NCI-H1436 treated with DMSO at 0.1 percent for 48 hours (cell line): ENCODE measurements around the gene INA.
A peak's percentile ranks its signal among the peaks of the same experiment; 100 is the strongest.

ENCODE experiments used
- DNase-seq: peaks from one replicate; lab custom pipeline; 2025; lab: John Stamatoyannopoulos, UW

Gene INA

DNA sequence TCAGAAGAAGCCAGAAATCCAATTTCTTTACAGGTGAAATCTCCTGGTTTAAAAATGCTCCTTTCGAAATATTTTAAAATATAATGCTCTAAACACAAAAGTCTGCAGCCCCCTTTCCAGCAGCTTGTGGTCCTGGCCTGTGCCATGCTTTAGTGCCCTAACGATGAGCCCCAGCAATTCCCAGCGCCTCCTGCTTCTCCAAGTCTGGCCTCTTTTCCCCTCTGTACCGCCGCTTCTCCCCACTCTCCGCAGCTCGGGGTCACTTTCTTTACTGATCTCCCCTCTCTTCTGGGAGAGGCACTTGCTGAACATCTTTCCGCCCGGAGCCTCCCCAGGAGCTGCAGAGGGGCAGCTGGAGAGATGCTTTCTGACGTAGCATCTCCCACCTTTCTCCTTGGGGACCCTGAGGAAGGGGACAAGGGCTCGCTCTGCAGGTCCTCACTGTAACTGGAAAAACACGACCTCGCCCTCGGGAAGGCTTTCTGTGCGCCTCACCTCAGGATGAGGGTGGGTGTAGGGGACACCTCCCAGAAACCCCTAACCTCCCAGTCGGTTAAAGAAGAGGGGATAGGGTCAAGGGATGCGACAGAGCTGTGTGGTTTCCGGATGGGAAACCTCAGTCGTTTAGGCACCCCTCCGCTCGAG, 565 bp upstream of the INA start:
- DNase-seq: no peak

DNA sequence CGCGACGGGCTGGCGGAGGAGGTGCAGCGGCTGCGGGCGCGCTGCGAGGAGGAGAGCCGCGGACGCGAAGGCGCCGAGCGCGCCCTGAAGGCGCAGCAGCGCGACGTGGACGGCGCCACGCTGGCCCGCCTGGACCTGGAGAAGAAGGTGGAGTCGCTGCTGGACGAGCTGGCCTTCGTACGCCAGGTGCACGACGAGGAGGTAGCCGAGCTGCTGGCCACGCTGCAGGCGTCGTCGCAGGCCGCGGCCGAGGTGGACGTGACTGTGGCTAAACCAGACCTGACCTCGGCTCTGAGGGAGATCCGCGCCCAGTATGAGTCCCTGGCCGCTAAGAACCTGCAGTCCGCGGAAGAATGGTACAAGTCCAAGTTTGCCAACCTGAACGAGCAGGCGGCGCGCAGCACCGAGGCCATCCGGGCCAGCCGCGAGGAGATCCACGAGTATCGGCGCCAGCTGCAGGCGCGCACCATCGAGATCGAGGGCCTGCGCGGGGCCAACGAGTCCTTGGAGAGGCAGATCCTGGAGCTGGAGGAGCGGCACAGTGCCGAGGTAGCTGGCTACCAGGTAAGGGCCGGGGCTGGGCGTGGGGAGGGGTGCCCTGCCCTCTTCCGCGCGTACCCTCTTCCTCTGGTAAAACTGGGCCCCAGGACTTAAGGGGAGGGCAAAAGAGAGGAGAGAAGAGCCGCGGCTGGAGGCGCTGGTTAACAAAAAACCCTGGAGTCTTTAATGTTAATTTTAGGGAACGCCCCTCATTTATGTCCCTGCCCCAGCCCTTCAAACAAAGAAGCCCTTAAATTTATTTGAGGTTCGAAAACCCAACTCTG, 987 bp downstream of the INA start:
- no peak for DNase-seq

DNA sequence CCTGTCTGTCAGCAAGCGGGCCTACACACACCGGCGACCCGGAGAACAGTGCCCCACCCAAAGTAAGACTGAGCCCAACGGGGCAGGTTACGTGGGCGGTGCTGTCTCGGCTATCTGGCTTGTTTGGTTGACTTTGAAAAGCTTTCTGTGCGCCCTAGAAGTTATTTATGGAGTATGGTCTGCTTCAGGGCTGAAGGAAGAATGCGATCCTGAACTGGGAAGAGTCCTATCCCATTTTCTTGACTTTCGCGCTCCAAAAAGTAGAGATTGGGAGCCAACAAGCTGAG, 1.5 kb downstream of the INA start:
- no peak for DNase-seq

DNA sequence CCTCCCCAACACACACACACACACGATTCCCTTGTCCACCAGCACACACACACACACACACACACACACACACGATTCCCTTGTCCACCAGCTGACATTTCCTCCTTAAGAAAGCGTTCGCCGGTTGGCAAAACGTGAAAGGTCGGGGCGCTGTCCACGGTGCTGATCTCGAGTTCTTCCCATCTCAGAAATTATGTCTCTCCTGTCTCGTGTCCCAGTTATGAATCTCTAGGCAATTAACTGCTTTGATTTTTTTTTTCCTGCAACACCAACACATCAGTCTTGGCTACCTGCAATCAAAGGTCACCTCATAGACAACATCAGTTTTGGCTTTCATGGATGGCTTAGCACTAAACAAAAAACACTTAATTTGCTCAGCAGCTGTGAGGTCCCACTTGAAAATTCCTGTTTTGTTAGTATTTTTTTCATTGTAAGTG, 1.9 kb downstream of the INA start:
- DNase-seq: no peak

DNA sequence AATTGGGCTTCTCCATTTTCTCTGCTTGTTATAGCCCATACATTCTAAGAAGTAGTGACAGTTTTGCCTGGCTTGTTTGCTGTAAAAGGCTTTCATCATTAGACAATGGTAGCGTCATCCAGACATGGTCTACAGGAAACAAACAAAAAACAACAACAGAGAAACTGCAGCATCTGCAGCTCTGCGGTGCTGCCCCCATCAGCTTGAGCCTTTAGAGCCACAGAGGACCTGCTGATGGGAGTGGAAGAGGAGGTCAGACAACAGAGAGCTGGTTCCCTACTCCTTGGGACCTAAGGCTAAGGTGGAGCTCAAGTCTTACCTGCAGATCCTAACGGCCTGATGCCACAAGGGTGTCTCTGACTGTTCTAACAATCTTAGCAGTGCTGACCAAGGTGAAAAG, 3.1 kb downstream of the INA start:
- DNase-seq: no peak

DNA sequence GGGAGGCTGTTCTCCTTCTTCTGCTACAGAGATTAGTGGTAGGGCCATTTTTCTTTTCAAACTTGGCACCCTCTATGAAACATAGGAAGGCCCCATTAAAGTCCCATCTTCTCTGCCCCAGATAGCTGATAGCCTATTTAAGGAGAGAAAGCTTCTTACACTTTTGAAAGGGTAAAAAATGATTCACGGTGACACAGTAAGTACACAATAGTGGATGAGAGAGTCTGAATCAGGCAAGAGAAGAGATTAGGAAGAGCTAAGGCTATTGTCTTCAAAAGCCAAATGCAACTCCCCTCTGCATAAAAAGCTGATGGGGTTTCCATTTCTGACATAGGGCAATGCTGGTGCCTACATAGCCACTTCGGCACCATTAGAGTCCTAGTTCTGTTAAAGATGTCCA, 3.6 kb downstream of the INA start:
- no peak for DNase-seq

DNA sequence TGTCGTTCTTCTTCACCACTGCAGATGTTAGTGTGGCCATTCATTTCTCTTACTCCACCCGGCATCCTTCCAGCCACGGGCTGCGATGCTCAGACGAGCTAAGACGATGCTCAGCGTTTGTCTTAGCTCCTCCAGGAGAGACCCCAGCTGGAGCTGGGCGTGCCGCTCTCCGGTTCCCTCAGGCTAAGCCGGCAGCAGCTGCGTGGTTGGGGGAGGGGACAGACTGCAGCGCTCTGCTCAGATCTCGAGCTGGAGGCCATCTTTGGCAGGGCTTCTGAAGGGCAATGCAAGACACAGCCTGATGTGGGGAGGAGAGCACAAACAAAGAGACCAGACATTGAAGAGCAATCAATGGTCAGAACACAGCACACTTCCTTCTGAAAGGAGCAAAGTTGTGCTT, 4.8 kb downstream of the INA start:
- DNase-seq: peak; percentile 30

DNA sequence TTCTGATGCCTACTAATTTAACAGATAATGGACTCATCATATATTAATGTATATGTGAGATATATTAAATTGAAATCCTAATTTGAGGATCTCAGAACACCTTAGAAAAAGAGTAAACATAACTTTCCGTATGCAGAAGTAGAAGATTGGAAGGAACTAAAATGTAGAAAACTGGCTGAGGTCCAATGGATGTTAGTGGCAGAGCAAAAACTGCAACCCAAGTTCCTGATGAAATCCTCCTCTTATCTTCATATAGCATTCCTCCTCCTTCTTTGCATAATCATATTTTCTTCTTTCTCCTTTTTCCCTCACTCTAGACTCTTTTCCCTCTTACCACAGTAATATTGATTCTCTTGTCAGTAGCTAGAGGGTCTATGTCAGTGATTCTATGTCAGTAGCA, 6.0 kb downstream of the INA start:
- DNase-seq: no peak

DNA sequence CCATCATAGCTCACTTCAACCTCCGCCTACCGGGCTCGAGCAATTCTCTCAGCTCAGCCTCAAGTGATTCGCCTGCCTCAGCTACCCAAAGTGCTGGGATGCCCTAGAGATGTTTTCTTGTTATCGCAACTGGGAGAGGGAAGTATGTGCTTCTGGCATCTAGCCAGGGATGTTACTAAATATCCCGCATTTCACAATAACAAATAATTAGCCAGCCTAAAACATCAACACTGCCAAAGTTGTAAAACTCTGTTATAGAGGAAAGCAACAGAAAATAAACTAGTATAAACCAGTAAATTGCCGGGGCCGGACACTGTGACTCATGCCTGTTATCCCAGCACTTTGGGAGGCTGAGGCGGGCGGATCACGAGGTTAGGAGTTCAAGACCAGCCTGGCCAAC, 7.2 kb downstream of the INA start:
- DNase-seq: no peak

DNA sequence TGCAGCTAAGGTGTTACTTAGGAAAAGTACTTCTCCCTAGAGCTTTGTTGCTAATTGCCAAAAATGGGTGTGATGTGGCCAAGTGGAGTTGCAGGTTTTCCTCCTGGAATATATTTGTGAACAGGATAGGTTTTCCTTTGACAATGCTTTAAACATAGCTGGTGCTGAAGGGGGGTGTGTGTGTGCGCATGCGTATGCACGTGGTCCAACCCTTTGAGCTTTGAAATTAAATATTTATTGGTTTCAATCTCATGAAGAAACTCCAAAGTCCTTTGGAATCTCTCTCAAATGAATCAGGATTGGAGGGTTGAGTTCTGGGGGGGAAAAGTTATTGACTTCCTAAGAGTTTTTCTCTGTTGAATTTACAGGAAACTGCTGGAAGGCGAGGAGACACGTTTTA, 11.1 kb downstream of the INA start:
- DNase-seq: no peak

DNA sequence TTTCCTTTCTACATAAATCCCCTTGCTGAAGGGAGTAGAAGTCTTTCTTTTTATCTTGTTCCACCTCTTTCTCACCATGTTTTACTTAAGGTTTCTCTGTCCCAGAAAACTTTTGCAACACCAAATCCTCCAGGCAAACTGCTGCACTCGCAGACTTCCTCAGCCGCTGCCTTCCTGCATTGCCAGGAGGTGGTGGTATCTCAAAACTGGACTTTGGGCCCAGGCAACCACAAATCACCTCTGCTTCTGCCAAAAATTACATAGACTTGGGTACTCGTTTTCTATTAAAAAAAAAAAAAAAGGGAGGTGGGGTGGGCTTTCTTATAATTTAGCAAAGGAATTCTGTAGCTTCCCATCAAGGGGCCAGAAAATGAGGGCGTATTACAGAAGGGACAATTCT, 14.7 kb downstream of the INA start:
- no peak for DNase-seq

DNA sequence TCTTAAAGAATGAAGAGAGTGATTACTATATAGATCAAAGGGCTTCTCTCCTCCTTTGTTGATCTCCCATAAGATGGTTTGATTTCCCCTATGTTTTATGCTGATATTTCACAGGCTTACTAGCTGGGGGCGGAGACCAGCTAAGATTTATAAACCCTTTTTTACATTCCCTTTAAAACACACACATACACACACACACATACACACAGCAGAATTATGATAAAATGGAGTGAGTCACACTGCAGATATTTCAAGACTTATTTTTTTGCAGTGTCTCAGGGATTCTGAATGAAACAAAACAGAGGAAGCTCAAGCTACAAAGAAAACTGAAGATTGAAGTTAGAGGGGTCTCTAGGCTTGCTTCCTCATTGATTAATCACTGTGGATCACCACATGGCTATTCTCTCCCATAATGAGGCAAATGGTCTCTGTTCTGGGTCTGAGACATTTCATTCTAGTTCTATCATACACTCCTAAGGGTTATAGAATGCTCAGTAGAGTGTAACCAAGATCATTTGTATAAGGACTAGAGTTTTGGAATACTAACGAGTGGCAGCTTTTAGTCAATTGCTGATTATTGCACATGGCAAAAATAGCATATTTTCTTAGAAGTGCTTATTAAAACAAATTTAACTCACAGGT, 18.6 kb downstream of the INA start:
- DNase-seq: no peak

DNA sequence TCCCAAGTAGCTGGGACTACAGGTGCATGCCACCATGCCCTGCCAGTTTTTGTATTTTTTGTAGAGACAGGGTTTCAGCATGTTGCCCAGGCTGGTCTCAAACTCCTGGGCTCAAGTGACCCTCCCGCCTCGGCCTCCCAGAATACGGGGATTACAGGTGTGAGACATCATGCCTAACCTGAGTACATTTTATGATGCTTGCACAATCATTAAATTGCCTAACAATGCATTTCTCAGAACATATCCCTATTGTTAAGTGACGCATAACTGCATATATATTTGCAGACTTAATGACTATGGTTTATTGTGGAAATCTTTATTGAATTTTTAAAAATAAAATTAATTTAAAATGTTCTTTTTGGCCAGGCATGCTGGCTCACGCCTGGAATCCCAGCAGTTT, 30.7 kb downstream of the INA start:
- DNase-seq: no peak

DNA sequence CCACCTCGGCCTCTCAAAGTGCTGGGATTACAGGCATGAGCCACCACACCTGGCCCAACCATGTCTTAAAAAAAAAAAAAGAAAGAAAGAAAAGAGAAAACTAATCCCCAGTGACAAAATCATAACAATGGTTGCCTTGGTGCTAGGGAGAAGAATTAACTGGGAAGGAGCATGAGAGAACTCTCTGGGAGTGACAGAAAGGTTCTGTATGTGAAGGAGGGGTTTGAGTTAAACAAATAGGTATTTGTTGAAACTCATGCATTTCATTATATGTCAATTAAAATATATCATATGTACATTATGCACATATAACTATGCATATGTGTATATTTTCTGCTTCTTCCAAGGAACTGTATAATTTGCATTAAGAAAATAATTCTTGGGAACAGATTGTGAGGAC, 33.3 kb downstream of the INA start:
- DNase-seq: no peak

DNA sequence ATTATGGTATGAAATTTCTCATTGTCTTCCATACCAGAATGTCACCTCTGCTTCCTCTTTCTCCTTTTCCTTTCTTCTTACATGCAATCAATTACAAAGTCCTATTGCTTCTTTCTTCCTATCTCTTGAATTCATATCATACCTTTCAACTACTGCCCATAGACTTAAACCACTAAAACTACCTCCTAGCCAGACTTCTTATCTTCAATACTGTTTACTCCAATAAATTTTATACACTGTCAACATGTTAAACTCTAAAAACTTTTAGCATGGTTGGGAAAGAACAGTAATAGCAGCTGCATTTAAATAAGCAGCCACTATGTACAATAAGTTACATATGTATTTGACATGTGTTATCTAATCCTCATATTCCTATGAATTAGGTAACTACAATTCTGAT, 39.1 kb downstream of the INA start:
- no peak for DNase-seq

DNA sequence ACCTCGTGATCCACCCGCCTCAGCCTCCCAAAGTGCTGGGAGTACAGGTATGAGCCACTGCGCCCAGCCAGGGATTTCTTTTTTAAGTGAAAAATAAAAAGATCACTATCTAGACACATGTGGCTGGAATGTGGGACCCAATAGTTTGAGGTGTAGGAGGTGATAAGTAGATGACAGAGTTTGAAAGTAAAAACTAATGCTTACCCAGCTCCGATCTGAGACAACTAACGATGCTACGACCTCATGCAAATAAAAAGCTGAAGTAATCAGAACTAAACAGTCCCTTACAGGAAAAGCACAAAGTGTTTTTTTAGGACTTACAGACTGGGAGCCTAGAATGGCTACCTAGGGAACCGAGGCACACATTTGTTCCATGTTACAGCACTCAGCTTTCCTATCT, 51.0 kb downstream of the INA start:
- no peak for DNase-seq

DNA sequence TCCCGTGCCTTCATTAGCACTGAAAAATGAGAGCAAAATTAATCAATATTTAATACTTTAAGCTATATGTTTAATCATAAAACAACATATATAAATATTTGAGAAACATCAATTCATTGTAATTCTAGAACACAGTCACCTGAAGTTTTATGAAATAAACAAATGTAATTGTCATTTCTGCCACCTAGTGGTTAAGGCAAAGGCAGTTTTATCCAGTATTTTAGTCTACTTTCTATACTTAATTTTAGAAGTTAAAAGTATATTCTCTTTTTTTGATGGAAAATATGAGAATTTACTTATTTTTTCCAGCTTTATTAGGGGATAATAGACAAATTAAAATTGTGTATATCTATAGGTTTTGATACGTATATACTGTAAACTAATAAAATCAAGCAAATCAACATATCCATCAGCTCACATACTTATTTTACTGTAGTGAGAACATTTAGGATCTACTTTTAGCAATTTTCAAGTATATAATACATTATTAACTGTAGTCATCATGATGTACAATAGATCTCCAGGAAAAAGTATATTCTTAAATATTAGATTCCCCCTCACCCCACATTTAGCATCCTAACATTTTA, 57.1 kb downstream of the INA start:
- no peak for DNase-seq

DNA sequence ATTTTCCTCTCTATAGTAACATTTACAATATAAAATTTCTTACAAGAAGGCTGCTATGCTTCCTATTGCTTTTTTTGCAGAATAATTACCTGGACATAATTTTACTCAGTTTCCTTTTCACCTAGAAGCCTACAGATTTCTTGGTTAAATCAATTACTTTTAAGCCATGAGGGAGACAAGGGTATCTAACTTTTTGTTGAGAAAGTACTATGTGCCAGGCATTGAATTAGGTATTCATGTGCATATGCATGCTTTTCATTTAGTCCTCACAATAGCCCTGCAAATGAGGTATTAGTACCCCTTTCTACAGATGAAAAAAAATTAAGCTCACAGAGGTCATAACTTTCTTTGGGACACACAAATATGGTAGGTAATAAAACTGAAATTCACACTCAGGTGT, 57.6 kb downstream of the INA start:
- DNase-seq: no peak

DNA sequence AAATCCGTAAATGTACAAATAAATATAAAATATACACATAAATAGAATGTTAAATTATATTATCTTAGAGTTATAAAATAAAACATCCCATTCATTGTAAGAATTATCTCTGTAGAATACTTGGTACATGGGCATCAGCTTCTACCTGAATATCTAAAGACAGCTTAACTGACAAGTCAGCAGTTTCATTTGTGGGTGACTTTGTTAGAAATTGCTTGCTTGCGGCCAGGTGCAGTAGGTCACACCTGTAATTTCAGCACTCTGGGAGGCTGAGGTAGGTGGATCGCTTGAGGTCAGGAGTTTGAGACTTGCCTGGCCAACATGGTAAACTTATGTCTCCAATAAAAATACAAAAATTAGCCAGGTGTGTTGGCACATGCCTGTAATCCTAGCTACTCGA, 59.4 kb downstream of the INA start:
- no peak for DNase-seq
